Sigmoid colon (tissue), 3 donors: ENCODE measurements around the gene MRPL58.

Experiments
- CTCF ChIP-seq, 4 experiments: fragments of 450-650 bp in 3 of 4; fragments of 200-600 bp in 1 of 4; IDR thresholded peaks; one replicate each; pipeline ENCODE4 v1.5.1; 2016 to 2019; ENCODE audit warnings: antibody characterized with exemption in 4 of 4, mild to moderate bottlenecking in 3 of 4, moderate library complexity in 2 of 4
- POLR2A ChIP-seq, 2 donors: fragments of 450-650 bp; IDR thresholded peaks; one replicate each; pipeline ENCODE4 v1.6.1; 2016; ENCODE audit warnings: antibody characterized with exemption in 2 of 2, mild to moderate bottlenecking in 2 of 2, moderate library complexity in 2 of 2

GRCh38 chr17:75064460-75064859 lies 52.0 kb downstream of the MRPL58 start:
- no peak for TF ChIP-seq POLR2A (IDR thresholded peaks at IDR 0.05)
- TF ChIP-seq CTCF (IDR thresholded peaks at IDR 0.05): no peak
